Body of pancreas (tissue), 4 donors: ENCODE data around the gene CXCL6.

Experiments
- CTCF ChIP-seq, 7 experiments: fragments of 450-650 bp in 4 of 7; fragments of 200-600 bp in 3 of 7; sonication (generic) in 3 of 7; IDR thresholded peaks; one replicate each; pipeline ENCODE4 v1.5.1; 2016 to 2019; ENCODE audit warnings: antibody characterized with exemption in 7 of 7
- POLR2A ChIP-seq, 3 donors: fragments of 450-650 bp; IDR thresholded peaks; one replicate each; pipeline ENCODE4 v1.6.1; 2016; ENCODE audit warnings: antibody characterized with exemption in 3 of 3, mild to moderate bottlenecking in 2 of 3

- no peak for TF ChIP-seq CTCF (IDR thresholded peaks at IDR 0.05)
- no peak for TF ChIP-seq POLR2A (IDR thresholded peaks at IDR 0.05)
Measured at GRCh38 chr4:73801692-73802091, 34.8 kb upstream of the CXCL6 start.
